Breast epithelium (tissue), 4 donors: ENCODE data around the gene KCNQ5. TPM values are rescaled to one million over a fixed set of nuclear protein-coding genes. Genes with fewer than 3 reads are reported as not detected.

Source experiments
- DNase-seq, 2 donors: peaks; one replicate each; pipeline ENCODE4 v3.0.0-alpha.2; 2019; ENCODE audit warnings: low spot score in 2 of 2
- H3K27ac ChIP-seq, 2 donors: fragments of 200-600 bp; sonication (generic) in 1 of 2; one replicate each; pipeline ENCODE4 v1.5.1; 2016 to 2019; ENCODE audit warnings: mild to moderate bottlenecking in 1 of 2
- H3K27me3 ChIP-seq, 2 donors: fragments of 200-600 bp; sonication (generic) in 1 of 2; one replicate each; pipeline versions ENCODE4 v1.5.1 to v1.6.0; 2017 to 2019; ENCODE audit warnings: control low read depth in 1 of 2, mild to moderate bottlenecking in 1 of 2
- H3K36me3 ChIP-seq: fragments of 200-600 bp; one replicate; pipeline ENCODE4 v1.5.1; 2019
- H3K4me1 ChIP-seq, 2 donors: fragments of 200-600 bp; sonication (generic); one replicate each; pipeline ENCODE4 v1.5.1; 2016 to 2019; ENCODE audit warnings: control low read depth in 1 of 2
- H3K4me3 ChIP-seq, 3 donors: fragments of 200-600 bp; sonication (generic); 1 replicate in 2 of 3; 2 replicates in 1 of 3; pipeline ENCODE4 v1.5.1; 2016 to 2019; ENCODE audit warnings: mild to moderate bottlenecking in 3 of 3, moderate library complexity in 2 of 3
- H3K9me3 ChIP-seq, 2 donors: fragments of 200-600 bp; sonication (generic) in 1 of 2; one replicate each; pipeline ENCODE4 v1.5.1; 2016 to 2019; ENCODE audit warnings: control low read depth in 1 of 2
- POLR2A ChIP-seq: fragments of 450-650 bp; IDR thresholded peaks from one replicate; pipeline ENCODE4 v1.6.1; 2016; ENCODE audit warnings: antibody characterized with exemption, mild to moderate bottlenecking, moderate library complexity
- POLR2AphosphoS5 ChIP-seq, 3 donors: sonication (generic); formaldehyde crosslinking; IDR thresholded peaks; one replicate each; pipeline ENCODE4 v1.6.1; 2017; ENCODE audit warnings: antibody characterized with exemption in 3 of 3
- intact Hi-C: fragments of 100-400 bp; cut with DNase I; formaldehyde crosslinking; loops from one replicate; pipeline ENCODE4 v1.15.1; 2023; ENCODE audit warnings: low total_unique reads
- total RNA-seq, 3 donors: library from RNA; depleted of rRNA; stranded (reverse); fragments of >200 nt; gene quantifications; one replicate each; pipeline ENCODE4 v1.1.0, GENCODE V29; 2016
- TF ChIP-seq, protein P1 (sequence below), 3 donors: fragments of 450-650 bp; IDR thresholded peaks; one replicate each; pipeline ENCODE4 v1.5.1; 2016 to 2017; ENCODE audit warnings: antibody characterized with exemption in 3 of 3, mild to moderate bottlenecking in 3 of 3, moderate library complexity in 3 of 3

KCNQ5 gene
- total RNA-seq, 3 donors from 2014 or later = 0.16 to 1.0 (median 0.33) TPM

- Histone ChIP-seq H3K27me3 (no peaks in the 10 kb centered on the region), H3K27ac (no peak overlapping the region), H3K36me3 (no peaks in the 10 kb centered on the region), H3K4me3 (no peak overlapping the region), H3K9me3 (no peaks in the 10 kb centered on the region), H3K4me1 (no peaks in the 10 kb centered on the region)
- intact Hi-C loops = no loop called here
- DNase-seq = no peak
- TF ChIP-seq POLR2AphosphoS5 (IDR thresholded peaks at IDR 0.05) (no peak), POLR2A (no peak)
- TF ChIP-seq, protein P1, sequence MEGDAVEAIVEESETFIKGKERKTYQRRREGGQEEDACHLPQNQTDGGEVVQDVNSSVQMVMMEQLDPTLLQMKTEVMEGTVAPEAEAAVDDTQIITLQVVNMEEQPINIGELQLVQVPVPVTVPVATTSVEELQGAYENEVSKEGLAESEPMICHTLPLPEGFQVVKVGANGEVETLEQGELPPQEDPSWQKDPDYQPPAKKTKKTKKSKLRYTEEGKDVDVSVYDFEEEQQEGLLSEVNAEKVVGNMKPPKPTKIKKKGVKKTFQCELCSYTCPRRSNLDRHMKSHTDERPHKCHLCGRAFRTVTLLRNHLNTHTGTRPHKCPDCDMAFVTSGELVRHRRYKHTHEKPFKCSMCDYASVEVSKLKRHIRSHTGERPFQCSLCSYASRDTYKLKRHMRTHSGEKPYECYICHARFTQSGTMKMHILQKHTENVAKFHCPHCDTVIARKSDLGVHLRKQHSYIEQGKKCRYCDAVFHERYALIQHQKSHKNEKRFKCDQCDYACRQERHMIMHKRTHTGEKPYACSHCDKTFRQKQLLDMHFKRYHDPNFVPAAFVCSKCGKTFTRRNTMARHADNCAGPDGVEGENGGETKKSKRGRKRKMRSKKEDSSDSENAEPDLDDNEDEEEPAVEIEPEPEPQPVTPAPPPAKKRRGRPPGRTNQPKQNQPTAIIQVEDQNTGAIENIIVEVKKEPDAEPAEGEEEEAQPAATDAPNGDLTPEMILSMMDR (IDR thresholded peaks at IDR 0.05) = no peak
Measured at GRCh38 chr6:72864799-72865198, 242.9 kb downstream of the KCNQ5 start.

GRCh38 chr6:72865467-72865866, 243.6 kb downstream of the KCNQ5 start:
- no peak for DNase-seq
- TF ChIP-seq POLR2A = no peak
- no peak overlapping the region for H3K27ac ChIP-seq

GRCh38 chr6:72869621-72870020, 247.8 kb downstream of the KCNQ5 start:
- TF ChIP-seq POLR2AphosphoS5 (IDR thresholded peaks at IDR 0.05) (no peak), POLR2A (no peak)
- TF ChIP-seq, protein P1 (IDR thresholded peaks at IDR 0.05) = no peak
- no peaks in the 10 kb centered on the region for H3K4me1 ChIP-seq
- H3K36me3 ChIP-seq = no peaks in the 10 kb centered on the region
- H3K9me3 ChIP-seq = no peaks in the 10 kb centered on the region
- intact Hi-C loops = no loop called here
- no peaks in the 10 kb centered on the region for H3K27me3 ChIP-seq
- no peak overlapping the region for H3K4me3 ChIP-seq
- no peak overlapping the region for H3K27ac ChIP-seq
- no peak for DNase-seq

More at GRCh38 chr6:72865467-72865866, 243.6 kb downstream of the KCNQ5 start:
- no peaks in the 10 kb centered on the region for H3K36me3 ChIP-seq
- H3K4me3 ChIP-seq = no peak overlapping the region
- no peaks in the 10 kb centered on the region for H3K27me3 ChIP-seq
- no peaks in the 10 kb centered on the region for H3K9me3 ChIP-seq
- intact Hi-C loops = no loop called here
- no peaks in the 10 kb centered on the region for H3K4me1 ChIP-seq

- H3K4me3 ChIP-seq = no peak overlapping the region
Measured at GRCh38 chr6:72873433-72873832, 251.6 kb downstream of the KCNQ5 start.

GRCh38 chr6:72876256-72876655, 254.4 kb downstream of the KCNQ5 start:
- Histone ChIP-seq H3K4me1 (no peaks in the 10 kb centered on the region), H3K27ac (no peak overlapping the region), H3K27me3 (no peaks in the 10 kb centered on the region), H3K4me3 (no peak overlapping the region), H3K9me3 (no peaks in the 10 kb centered on the region), H3K36me3 (no peaks in the 10 kb centered on the region)
- intact Hi-C loops = no loop called here
- DNase-seq = no peak
- TF ChIP-seq, protein P1 (IDR thresholded peaks at IDR 0.05) = no peak
- TF ChIP-seq POLR2AphosphoS5 (IDR thresholded peaks at IDR 0.05) (no peak), POLR2A (no peak)

More at GRCh38 chr6:72873433-72873832, 251.6 kb downstream of the KCNQ5 start:
- Histone ChIP-seq H3K27ac (no peak overlapping the region), H3K9me3 (no peaks in the 10 kb centered on the region), H3K4me1 (no peaks in the 10 kb centered on the region), H3K27me3 (no peaks in the 10 kb centered on the region), H3K36me3 (no peaks in the 10 kb centered on the region)
- no peak for DNase-seq
- TF ChIP-seq, protein P1 (IDR thresholded peaks at IDR 0.05) = no peak
- TF ChIP-seq POLR2AphosphoS5 (IDR thresholded peaks at IDR 0.05) (no peak), POLR2A (no peak)
- intact Hi-C loops = no loop called here

DNA sequence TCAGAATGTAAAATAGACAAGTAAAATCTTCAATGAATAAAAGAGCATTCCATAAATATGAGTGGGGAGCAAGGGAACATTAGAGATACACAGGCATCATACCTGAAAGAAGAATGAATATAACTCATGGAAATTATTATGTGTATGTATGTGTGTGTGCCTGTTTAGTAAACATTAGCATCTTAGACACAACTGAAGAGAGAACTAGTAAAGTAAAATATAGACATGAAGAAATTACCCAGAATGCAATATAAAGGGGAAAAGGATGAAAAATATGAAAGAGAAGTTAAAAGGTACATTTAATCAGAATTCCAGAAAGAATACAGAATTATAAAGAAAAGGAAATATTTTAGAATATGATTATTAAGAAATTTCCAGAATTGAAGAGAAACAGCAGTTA, 264.3 kb downstream of the KCNQ5 start:
- Histone ChIP-seq H3K36me3 (no peaks in the 10 kb centered on the region), H3K4me3 (no peak overlapping the region), H3K27ac (no peak overlapping the region), H3K9me3 (no peaks in the 10 kb centered on the region), H3K27me3 (no peaks in the 10 kb centered on the region), H3K4me1 (no peaks in the 10 kb centered on the region)
- intact Hi-C loops = no loop called here
- no peak for DNase-seq
- TF ChIP-seq, protein P1 (IDR thresholded peaks at IDR 0.05) = no peak
- no peak for TF ChIP-seq POLR2AphosphoS5 (IDR thresholded peaks at IDR 0.05)
- no peak for TF ChIP-seq POLR2A
